Medulla oblongata (tissue), 1 donor: ENCODE results near the gene NAXD.
"Not testable (repeated sequence)": the region's sequence is repeated elsewhere in the genome, so short reads cannot be mapped to it uniquely, and the experiment has no call there.

Source experiments
- DNase-seq: peaks from one replicate; pipeline ENCODE4 v3.0.0-alpha.2; 2015; ENCODE audit errors: extremely low spot score

NAXD gene

GRCh38 chr13:110593430-110594130 lies 21.8 kb upstream of the NAXD start:
- DNase-seq: peak; percentile 77

GRCh38 chr13:110597041-110597689 lies 18.2 kb upstream of the NAXD start:
- no peak for DNase-seq

GRCh38 chr13:110600261-110600819 lies 15.0 kb upstream of the NAXD start:
- no peak for DNase-seq

DNA sequence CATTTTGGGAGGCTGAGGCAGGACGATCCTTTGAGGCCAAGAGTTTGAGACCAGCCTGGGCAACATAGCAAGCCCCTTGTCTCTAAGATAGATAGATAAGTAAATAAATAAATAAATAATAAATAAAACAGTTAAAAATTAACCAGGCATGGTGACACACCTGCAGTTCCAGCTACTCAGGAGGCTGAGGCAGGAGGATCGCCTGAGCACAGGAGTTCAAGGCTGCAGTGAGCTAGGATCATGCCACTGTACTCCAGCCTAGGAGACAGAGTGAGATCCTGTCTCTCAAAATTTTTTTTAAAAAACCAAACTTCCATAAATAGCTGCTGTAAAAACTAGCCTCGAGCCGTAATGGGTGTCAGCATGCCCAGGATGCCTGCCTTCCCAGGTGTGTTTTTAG lies 14.4 kb upstream of the NAXD start:
- DNase-seq: no peak

DNA sequence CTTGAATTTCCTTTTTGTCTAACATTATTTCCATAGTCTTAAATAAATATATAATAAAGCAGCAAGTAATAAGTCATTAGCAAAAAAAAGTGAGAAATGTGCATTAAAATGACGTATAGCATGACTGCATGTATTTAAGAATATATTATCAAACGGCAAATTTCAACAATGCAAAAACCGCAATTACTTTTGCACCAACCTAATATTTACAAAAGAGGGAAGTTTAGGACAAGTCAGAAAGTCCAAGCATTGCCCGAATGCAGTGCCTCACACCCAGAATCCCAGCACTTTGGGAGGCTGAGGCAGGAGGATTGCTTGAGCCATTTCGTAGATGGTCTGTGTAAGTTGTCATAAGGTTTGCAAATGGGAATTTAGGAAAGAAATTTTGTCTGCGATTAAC lies 10.2 kb upstream of the NAXD start:
- no peak for DNase-seq

- DNase-seq: not testable (repeated sequence)
Measured at GRCh38 chr13:110606281-110606680, 9.1 kb upstream of the NAXD start.

DNA sequence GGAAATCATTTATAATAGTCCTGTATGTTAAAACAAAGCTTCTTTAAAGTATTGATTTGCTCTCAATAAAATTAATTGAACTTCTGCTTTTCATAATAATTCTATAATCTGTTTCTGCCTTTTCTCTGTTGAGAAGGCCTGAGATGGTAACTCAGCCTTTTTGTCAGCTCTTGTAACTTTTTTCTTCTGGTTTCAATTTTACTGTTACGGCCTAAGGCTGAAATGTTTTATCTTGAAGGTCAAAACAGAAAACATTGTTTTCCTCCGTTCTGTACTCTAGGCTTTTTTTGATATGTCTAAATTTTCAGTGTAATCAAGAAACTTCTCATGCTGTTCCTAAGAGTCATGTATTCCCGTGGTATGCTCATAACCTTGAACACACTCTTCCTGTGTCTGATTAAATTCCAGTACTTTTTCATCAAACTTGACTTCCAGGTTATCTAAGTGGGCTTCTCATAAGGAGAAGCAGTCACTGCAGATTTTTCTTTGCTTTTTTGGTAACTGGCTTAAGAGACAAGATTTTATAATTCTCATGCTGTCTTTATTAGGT lies 7.6 kb upstream of the NAXD start:
- no peak for DNase-seq

GRCh38 chr13:110610955-110611595 lies 4.3 kb upstream of the NAXD start:
- no peak for DNase-seq

DNA sequence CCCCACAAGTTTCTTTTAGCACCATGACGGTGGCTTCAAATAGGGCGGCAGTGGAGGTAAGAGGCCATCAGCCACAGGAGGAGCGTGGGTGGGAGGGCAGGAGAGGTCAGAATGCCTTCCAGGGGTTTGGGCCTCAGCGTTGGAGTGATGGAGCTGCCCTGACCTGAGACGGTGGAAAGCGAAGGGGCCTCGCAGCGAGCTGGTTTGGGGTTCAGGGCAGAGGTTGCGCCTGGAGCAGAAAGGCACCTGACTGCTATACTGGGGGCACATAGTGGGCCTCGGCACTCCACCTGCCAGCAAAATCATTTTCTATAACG lies 382 bp upstream of the NAXD start:
- DNase-seq: no peak

- DNase-seq: peak; percentile 21
Measured at GRCh38 chr13:110616103-110617101, 1.1 kb downstream of the NAXD start.

DNA sequence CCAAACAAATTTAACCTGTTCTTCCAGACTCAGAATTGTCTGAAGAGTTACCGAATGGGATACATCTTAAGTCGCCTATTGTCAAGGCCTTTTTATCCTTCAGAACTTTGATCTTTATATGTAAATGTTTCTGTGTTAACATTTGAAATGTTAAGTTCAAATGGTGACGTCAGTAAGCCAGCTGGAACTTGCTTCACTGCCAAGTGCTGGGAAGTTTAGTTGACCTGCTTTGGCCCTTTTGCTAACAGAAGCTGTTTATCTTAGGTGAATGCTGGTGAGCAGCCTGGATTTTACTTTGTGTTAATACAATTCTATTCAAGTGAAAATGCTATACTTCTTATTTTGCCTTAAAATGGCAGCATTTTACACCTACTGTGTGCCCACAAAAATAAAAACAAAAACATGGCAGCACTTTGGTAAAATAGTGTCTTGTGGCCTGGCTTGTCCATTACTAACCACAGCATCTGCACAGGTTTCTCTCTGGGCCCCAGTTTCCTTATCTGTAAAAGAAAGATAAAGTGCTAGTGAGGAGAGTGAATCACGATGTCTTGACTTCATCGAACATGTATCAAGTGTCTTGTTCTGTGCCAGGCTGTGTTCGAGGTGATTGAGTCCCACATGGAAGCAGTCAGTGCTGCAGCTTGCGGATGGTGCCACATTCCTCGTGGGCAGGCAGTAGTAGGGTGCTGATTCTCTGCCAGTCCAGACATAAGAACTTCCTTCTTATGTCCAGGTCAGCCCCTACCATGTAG lies 2.2 kb downstream of the NAXD start:
- peak; percentile 27 for DNase-seq

DNA sequence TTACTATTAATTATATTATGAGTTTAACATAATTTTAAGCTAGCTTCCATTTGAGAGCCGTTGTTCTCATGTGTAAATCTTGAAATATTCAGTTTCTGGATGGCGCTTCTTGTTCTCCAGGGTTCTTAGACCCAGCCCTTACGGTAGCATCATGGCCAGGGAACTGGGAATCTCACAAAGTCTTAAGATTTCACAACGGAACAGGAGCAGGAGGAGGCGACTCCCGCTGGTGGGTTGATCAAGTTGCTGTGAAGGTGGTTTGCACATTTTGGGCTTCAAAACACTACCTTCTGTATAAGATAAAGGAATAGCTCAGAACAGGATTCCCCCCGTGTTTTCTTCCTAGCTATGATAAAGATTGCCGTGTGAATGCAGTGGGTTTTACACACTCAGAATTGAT lies 2.8 kb downstream of the NAXD start:
- DNase-seq: no peak

- no peak for DNase-seq
Measured at GRCh38 chr13:110618780-110619179, 3.4 kb downstream of the NAXD start.

DNA sequence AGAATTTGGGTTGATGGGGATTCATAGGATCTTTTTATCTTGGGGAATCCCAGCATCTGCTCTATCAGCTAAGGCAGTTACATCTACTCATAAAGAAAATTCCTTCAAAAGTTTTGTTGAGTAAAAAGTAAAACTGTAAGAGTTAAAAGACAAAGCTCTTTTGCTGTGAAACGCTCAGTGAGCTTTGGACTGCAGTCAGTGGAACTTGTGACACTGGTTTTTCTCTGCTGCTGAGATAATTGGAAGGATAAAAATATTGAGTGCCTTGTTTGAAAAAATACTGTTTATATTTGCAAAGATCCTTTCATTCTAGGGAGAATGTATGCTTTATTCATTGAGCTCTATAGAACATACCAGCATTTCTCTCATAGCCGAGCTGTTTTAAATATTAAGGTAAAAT lies 5.3 kb downstream of the NAXD start:
- no peak for DNase-seq

DNA sequence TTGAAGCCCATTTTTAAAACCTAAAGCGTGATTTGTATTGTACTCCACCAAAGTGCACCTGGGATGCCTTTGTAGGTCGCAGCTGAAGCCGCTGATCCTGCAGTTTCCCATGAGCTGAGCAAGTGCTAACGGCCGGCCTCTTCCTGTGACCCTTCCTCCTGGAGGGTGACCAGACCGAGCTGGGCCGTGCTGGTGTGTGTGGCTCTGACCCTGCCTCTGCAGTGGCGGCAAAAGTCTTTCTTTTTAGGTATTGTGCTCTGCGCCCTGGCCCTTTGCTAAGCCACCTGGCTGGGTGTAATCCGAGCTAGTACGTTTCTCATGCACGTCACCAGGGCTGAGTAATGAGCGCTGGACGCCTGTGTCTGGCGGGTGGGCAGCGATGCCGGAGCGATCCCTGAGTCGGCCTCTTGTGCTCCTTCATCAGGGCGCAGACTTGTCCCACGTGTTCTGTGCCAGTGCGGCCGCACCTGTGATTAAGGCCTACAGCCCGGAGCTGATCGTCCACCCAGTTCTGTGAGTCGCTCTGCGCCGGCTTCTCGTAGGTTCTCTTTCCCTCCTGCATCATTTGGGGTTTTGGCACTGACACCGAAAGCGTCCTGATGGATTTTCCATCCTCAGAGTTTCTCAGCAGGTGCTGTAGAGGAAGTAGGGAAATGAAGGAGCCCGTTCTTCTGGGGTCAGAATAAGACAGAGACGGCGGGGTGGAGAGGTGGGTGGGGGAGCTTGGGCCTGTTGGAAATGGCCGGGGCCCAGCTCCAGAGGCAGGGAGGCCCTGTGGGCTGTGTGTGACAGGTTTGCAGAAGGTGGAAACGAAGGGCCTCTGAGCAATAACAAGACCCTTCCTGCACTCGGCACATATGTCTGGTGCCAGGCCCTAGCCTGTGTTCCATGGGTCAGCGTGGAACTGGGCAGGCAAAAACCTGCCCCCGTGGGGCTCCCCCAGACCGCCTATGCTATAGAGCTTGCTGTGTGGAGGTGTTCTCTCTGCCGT lies 9.7 kb downstream of the NAXD start:
- DNase-seq: no peak

DNA sequence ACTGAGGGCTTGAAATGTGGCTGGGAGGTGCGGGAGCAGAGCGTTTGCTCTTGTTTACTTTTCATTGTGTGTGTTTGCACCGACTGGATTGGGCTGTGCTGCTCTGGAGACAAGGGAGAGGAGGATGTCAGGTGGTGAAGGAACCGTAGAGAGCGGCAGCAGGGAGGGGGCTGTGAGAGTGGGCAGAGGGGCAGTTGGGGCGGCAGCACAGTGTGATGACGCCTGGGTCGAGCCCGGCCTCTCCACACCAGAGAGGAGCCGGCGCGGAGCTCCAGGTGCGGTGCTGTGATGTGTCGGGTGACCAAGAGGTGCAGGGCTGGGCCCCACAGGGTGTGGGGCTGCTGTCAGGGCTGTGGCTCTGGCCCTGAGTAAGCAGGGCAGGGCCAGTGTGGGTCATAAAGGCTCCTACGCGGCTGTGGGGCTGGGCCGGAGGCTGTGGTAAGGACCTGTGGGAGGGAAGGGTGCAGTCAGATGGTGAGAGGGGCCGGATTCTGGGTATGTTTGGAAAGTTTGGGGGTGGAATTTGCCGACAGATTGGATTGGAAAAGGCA lies 10.5 kb downstream of the NAXD start:
- DNase-seq: no peak

DNA sequence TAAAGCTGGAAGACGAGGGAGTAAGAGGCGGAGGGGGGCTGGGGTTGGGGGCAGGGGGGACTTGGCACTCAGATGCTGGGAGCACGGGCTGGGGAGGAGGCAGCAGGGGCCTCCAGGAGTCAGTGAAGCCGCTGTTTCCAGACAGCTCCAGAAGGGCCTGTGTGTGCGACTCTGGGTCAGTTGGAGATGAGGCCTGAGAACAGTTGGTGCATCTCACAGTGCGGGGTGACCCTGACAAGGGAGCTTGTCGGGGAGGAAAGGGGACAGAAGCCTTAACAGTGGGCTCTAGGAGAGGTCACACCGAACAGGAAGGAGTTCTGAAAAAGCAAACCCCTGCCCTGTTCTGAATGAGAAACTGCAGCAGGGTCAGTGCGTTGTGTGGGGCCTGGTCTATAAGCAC lies 11.2 kb downstream of the NAXD start:
- DNase-seq: no peak

GRCh38 chr13:110627351-110627750 lies 12.0 kb downstream of the NAXD start:
- no peak for DNase-seq
